Skeletal muscle tissue (tissue), 4 donors: ENCODE results near the gene DCLRE1A. TPM values are rescaled to one million over a fixed set of nuclear protein-coding genes. Genes with fewer than 3 reads are reported as not detected.
A peak's percentile ranks its signal among the peaks of the same experiment; 100 is the strongest.

Experiments
- H3K27ac ChIP-seq: one replicate; pipeline ENCODE4 v1.7.0; 2013; ENCODE audit warnings: mild to moderate bottlenecking, low read depth, low read length, inconsistent platforms
- H3K27me3 ChIP-seq, 3 donors: one replicate each; pipeline ENCODE4 v1.7.0; 2013; ENCODE audit warnings: low read length in 3 of 3; ENCODE audit not compliant: control insufficient read depth in 3 of 3, insufficient read depth in 3 of 3
- H3K36me3 ChIP-seq, 3 donors: one replicate each; pipeline ENCODE4 v1.7.0; 2013; ENCODE audit warnings: low read length in 3 of 3; ENCODE audit not compliant: control insufficient read depth in 3 of 3, insufficient read depth in 3 of 3
- H3K4me1 ChIP-seq, 3 donors: one replicate each; pipeline ENCODE4 v1.7.0; 2013; ENCODE audit warnings: low read length in 3 of 3, mild to moderate bottlenecking in 3 of 3; ENCODE audit not compliant: control insufficient read depth in 3 of 3, insufficient read depth in 3 of 3
- H3K4me3 ChIP-seq, 3 donors: one replicate each; pipeline ENCODE4 v1.7.0; 2013; ENCODE audit warnings: low read length in 3 of 3
- H3K9ac ChIP-seq, 3 donors: one replicate each; pipeline ENCODE4 v1.7.0; 2013; ENCODE audit warnings: low read length in 3 of 3, mild to moderate bottlenecking in 3 of 3, moderate library complexity in 2 of 3, low read depth in 1 of 3
- H3K9me3 ChIP-seq, 3 donors: one replicate each; pipeline ENCODE4 v1.7.0; 2013; ENCODE audit warnings: low read length in 3 of 3; ENCODE audit not compliant: control insufficient read depth in 3 of 3
- total RNA-seq: library from RNA; depleted of rRNA; stranded (reverse); fragments of >200 nt; gene quantifications from one replicate; pipeline ENCODE4 v1.2.3, GENCODE V29; 2014
- donor health status: Osteomylitis.

The DCLRE1A gene
- total RNA-seq, 1 donor from 2014 or later = 5.2 TPM

- H3K4me1 ChIP-seq = no peaks in the 10 kb centered on the region
- H3K36me3 ChIP-seq = peaks cover 0 to 12% (median 7%) of the 10 kb centered on the region in 3 donors
- peaks cover 0 to 3% (median 0%) of the 10 kb centered on the region in 3 donors for H3K9me3 ChIP-seq
- H3K4me3 ChIP-seq = no peak overlapping the region
- no peak overlapping the region for H3K9ac ChIP-seq
- H3K27me3 ChIP-seq = no peaks in the 10 kb centered on the region
- H3K27ac ChIP-seq = no peak overlapping the region
Measured at GRCh38 chr10:113865901-113866300, 12.0 kb upstream of the DCLRE1A start.

DNA sequence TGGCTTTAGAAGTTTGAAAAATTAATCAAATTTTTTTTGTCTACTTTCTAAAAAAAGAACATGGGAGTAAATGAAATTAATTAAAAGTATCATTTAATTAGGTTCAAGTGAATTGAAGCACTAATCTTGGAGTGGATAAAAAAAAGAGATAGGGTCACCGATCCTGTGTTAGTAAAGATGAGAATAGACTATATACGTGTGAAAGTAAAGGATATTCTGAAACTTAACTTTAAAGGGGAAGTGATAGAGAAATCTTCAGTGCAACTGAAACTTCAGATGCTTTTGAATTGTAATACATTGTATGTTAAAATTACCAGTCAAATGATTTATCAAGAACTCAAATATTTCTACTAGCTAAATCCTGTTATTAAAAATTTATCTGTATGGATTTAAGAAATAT, 5.4 kb upstream of the DCLRE1A start:
- H3K4me1 ChIP-seq = peaks cover 13 to 22% (median 22%) of the 10 kb centered on the region in 3 donors
- H3K9me3 ChIP-seq = peaks cover 0 to 3% (median 0%) of the 10 kb centered on the region in 3 donors
- no peaks in the 10 kb centered on the region for H3K27me3 ChIP-seq
- no peak overlapping the region for H3K9ac ChIP-seq
- H3K27ac ChIP-seq = no peak overlapping the region
- peaks cover 3 to 27% (median 20%) of the 10 kb centered on the region in 3 donors for H3K36me3 ChIP-seq
- H3K4me3 ChIP-seq = no peak overlapping the region

DNA sequence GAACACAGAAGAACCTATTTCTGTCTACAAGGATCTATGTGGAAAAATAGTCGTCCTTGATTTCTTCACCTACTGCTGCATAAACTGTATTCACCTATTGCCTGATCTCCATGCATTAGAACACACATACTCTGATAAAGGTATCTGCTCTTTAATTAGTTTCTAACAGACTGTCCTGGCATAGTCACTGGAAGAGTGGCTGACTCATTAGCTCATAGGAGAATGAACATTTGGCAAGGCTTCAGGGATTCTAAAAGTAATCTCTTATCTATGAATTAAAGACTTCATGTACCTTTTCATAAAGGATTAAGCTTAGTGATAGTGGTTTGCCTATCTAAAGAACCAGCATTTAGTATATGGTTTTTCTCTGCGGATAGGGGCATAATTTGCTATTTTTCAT, 4.7 kb upstream of the DCLRE1A start:
- Histone ChIP-seq H3K36me3 (peaks cover 3 to 25% (median 19%) of the 10 kb centered on the region in 3 donors), H3K4me1 (peaks cover 16 to 23% (median 22%) of the 10 kb centered on the region in 3 donors), H3K27me3 (no peaks in the 10 kb centered on the region), H3K9me3 (peaks cover 0 to 3% (median 0%) of the 10 kb centered on the region in 3 donors), H3K4me3 (no peak overlapping the region), H3K9ac (no peak overlapping the region), H3K27ac (no peak overlapping the region)

- H3K27me3 ChIP-seq = no peaks in the 10 kb centered on the region
- no peak overlapping the region for H3K4me3 ChIP-seq
- peaks cover 3 to 24% (median 16%) of the 10 kb centered on the region in 3 donors for H3K36me3 ChIP-seq
- peaks cover 0 to 3% (median 0%) of the 10 kb centered on the region in 3 donors for H3K9me3 ChIP-seq
- H3K4me1 ChIP-seq = peaks cover 26 to 28% (median 27%) of the 10 kb centered on the region in 3 donors
- peak overlapping the region; percentile 21 for H3K27ac ChIP-seq
- peak overlapping the region in 1 of 3 donors; percentile 40 for H3K9ac ChIP-seq
Measured at GRCh38 chr10:113857210-113857609, 3.3 kb upstream of the DCLRE1A start.

- H3K9me3 ChIP-seq = peaks cover 0 to 3% (median 0%) of the 10 kb centered on the region in 3 donors
- peaks cover 27 to 30% (median 27%) of the 10 kb centered on the region in 3 donors for H3K4me1 ChIP-seq
- peaks cover 3 to 24% (median 16%) of the 10 kb centered on the region in 3 donors for H3K36me3 ChIP-seq
- no peaks in the 10 kb centered on the region for H3K27me3 ChIP-seq
- peak overlapping the region; percentile 40 to 96 (median 95) for H3K9ac ChIP-seq
- H3K27ac ChIP-seq = peak overlapping the region; percentile 88
- peak overlapping the region in 1 of 3 donors; percentile 85 for H3K4me3 ChIP-seq
Measured at GRCh38 chr10:113856563-113856962, 2.7 kb upstream of the DCLRE1A start.

DNA sequence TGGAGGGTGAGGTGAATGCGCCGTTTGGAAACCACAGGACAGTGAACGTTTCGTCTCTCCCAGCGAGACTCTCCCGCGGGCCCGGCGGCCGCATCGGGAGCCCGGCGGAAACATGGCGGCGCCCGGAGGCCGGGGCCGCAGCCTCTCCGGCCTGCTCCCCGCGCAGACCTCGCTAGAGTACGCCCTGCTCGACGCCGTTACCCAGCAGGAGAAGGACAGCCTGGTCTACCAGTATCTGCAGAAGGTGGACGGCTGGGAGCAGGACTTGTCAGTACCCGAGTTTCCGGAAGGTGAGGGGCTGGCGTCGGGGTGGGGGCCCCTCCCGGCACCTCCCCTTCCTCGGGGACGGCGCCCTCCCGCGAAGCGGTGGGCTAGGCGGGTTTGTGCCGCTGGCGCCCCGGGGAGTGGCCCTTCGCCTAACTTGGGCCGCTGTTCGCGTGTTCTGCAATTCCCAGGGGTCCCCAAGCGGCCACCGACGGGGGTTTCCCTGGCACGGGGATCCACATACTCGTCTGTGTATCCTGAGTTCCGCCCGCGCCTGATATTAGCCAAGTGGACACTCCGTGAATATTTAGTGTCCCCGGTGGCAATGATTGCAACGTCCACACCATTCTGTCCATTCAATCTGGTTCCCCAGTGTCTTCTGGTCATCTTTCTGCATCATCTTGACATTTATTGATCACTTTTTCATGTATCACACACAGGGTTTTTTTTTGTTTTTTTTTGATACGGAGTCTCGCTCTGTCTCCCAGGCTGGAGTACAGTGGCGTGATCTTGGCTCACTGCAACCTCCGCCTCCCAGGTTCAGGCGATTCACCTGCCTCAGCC, 1.1 kb upstream of the DCLRE1A start:
- Histone ChIP-seq H3K4me1 (peaks cover 27 to 30% (median 29%) of the 10 kb centered on the region in 3 donors), H3K4me3 (peak overlapping the region; percentile 85 to 90 (median 87)), H3K9me3 (no peaks in the 10 kb centered on the region), H3K27ac (peak overlapping the region; percentile 88), H3K27me3 (no peaks in the 10 kb centered on the region), H3K36me3 (peaks cover 3 to 12% (median 5%) of the 10 kb centered on the region in 3 donors), H3K9ac (peak overlapping the region; percentile 95 to 96 (median 95))

GRCh38 chr10:113853578-113854012, 287 bp downstream of the DCLRE1A start:
- no peaks in the 10 kb centered on the region for H3K9me3 ChIP-seq
- H3K36me3 ChIP-seq = peaks cover 0 to 7% (median 0%) of the 10 kb centered on the region in 3 donors
- no peaks in the 10 kb centered on the region for H3K27me3 ChIP-seq
- peak overlapping the region; percentile 95 to 96 (median 95) for H3K9ac ChIP-seq
- peak overlapping the region; percentile 85 to 90 (median 87) for H3K4me3 ChIP-seq
- H3K27ac ChIP-seq = peak overlapping the region; percentile 88
- peaks cover 27 to 28% (median 28%) of the 10 kb centered on the region in 3 donors for H3K4me1 ChIP-seq

DNA sequence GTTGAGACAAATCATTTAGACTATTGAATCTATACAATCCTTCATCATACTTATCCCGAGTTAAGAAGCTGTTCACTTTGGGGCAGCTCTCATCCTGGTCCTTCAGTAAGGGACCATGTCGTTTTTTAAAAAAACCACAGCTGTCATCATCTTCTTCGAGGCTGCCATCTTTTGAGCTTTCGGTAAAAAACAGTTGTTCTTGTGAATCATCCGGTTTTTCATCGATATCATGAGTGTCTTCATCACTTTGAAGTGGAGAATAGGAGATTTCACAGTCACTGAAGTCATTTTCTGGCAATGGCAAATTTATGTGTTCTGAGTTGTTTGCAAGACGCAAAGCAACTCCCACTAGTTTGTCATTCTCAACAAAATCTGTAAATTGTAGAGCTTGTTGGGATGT, 3.9 kb downstream of the DCLRE1A start:
- Histone ChIP-seq H3K36me3 (peaks cover 0 to 13% (median 6%) of the 10 kb centered on the region in 3 donors), H3K27ac (no peak overlapping the region), H3K9ac (no peak overlapping the region), H3K4me1 (peaks cover 8 to 15% (median 8%) of the 10 kb centered on the region in 3 donors), H3K4me3 (no peak overlapping the region), H3K9me3 (no peaks in the 10 kb centered on the region), H3K27me3 (no peaks in the 10 kb centered on the region)

DNA sequence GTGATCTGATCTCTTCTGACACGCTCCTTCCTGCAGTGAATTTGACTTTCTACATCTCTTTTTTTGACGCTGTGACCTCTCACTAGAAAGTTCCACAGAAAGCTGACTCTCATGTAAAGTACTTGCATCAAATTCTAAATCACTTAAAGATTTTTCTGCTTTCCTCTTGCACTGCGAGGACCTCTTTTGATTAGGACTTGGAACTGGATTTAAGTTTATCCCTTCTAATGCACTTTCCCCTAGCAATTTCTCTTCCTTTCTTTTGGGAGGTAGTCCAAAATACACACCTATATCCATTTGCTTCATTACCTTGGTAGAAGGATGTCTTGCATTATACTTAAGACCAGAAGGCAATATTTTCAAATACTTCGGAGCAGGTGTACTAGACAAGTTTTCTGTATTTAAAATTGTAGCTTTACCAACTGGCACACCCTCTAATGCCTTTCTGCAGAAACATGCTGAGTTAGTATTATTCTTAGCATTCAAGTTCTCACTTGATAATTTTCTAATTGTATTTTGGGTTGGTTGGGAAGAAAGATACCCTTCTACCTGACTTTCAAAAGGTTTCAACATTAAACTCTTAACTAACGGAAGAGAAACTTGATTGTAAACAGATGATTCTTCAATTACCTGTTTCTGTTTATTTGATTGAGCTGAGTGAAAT, 4.6 kb downstream of the DCLRE1A start:
- H3K27ac ChIP-seq = no peak overlapping the region
- H3K27me3 ChIP-seq = no peaks in the 10 kb centered on the region
- H3K4me3 ChIP-seq = no peak overlapping the region
- peaks cover 8 to 14% (median 8%) of the 10 kb centered on the region in 3 donors for H3K4me1 ChIP-seq
- H3K9ac ChIP-seq = no peak overlapping the region
- peaks cover under 1 to 13% (median 6%) of the 10 kb centered on the region in 3 donors for H3K36me3 ChIP-seq
- H3K9me3 ChIP-seq = no peaks in the 10 kb centered on the region
